Spinal cord (tissue), 10 donors: ENCODE results near the gene PRDM2. TPM values are rescaled to one million over a fixed set of nuclear protein-coding genes. Genes with fewer than 3 reads are reported as not detected.

Source experiments
- DNase-seq, 6 donors: peaks; one replicate each; pipeline versions ENCODE4 v3.0.0 to v3.0.0-alpha.2; 2013 to 2015; ENCODE audit warnings: low spot score in 6 of 6, low read depth in 4 of 6
- H3K27ac ChIP-seq: one replicate; pipeline ENCODE4 v1.5.1; 2013; ENCODE audit warnings: low read depth, low read length, control low read depth
- H3K27me3 ChIP-seq: one replicate; pipeline ENCODE4 v1.6.1; 2013; ENCODE audit warnings: low read length; ENCODE audit not compliant: control insufficient read depth, insufficient read depth
- H3K36me3 ChIP-seq: one replicate; pipeline ENCODE4 v1.6.1; 2013; ENCODE audit warnings: low read length; ENCODE audit not compliant: control insufficient read depth, insufficient read depth
- H3K4me1 ChIP-seq: one replicate; pipeline ENCODE4 v1.6.1; 2013; ENCODE audit warnings: low read length; ENCODE audit not compliant: control insufficient read depth, insufficient read depth
- H3K4me3 ChIP-seq: one replicate; pipeline ENCODE4 v1.5.1; 2013; ENCODE audit warnings: low read depth, low read length, control low read depth
- H3K9me3 ChIP-seq: one replicate; pipeline ENCODE4 v1.6.1; 2013; ENCODE audit warnings: low read length; ENCODE audit not compliant: control insufficient read depth, insufficient read depth
- WGBS: methylation state at CpG from one replicate; pipeline ENCODE4 v1.1.5; 2013; ENCODE audit warnings: missing lambda C conversion rate; ENCODE audit not compliant: insufficient coverage; 5-methylcytosine and 5-hydroxymethylcytosine counted together
- polyA plus RNA-seq, 2 donors: library from polyadenylated mRNA; unstranded; fragments of 120-200 nt; gene quantifications; one replicate each; pipeline ENCODE4 v1.2.1, GENCODE V29; 2013; ENCODE audit not compliant: insufficient read length in 2 of 2
- small RNA-seq: library from RNA; depleted of rRNA; stranded (forward); fragments of <200 nt; gene quantifications from one replicate; pipeline ENCODE3, GENCODE V24; 2014; ENCODE audit warnings: low replicate concordance
- total RNA-seq, 2 donors: library from RNA; depleted of rRNA in 1 of 2; stranded (reverse); fragments of 120-200 nt in 1 of 2; fragments of >200 nt in 1 of 2; gene quantifications; one replicate each; pipeline versions ENCODE4 v1.2.3 to v1.2.4, GENCODE V29; 2013 to 2014
- donor health status: healthy.

PRDM2 gene
- total and polyA plus RNA-seq, 4 donors = 23.1 to 56.3 (median 47.9) TPM

- no peaks in the 10 kb centered on the region for H3K36me3 ChIP-seq
- no peaks in the 10 kb centered on the region for H3K4me1 ChIP-seq
- H3K9me3 ChIP-seq = no peaks in the 10 kb centered on the region
- WGBS = 85% methylated on average over 5 of the region's 5 CpGs
- H3K27ac ChIP-seq = no peak overlapping the region
- peak in 1 of 6 donors; percentile 34 for DNase-seq
- H3K4me3 ChIP-seq = no peak overlapping the region
- no peaks in the 10 kb centered on the region for H3K27me3 ChIP-seq
These were observed 164.8 kb downstream of the PRDM2 start for GRCh38 chr1:13864760-13865159.

- Histone ChIP-seq H3K27ac (no peak overlapping the region), H3K9me3 (no peaks in the 10 kb centered on the region), H3K4me1 (no peaks in the 10 kb centered on the region), H3K4me3 (no peak overlapping the region), H3K27me3 (no peaks in the 10 kb centered on the region), H3K36me3 (no peaks in the 10 kb centered on the region)
- 66% methylated on average over 2 of the region's 3 CpGs for WGBS
- DNase-seq = no peak
These were observed 165.9 kb downstream of the PRDM2 start for GRCh38 chr1:13865851-13866250.

- no peaks in the 10 kb centered on the region for H3K36me3 ChIP-seq
- H3K4me1 ChIP-seq = no peaks in the 10 kb centered on the region
- no peaks in the 10 kb centered on the region for H3K27me3 ChIP-seq
- no peak for DNase-seq
- 79% methylated on average over 7 of the region's 7 CpGs for WGBS
- no peak overlapping the region for H3K27ac ChIP-seq
- H3K9me3 ChIP-seq = no peaks in the 10 kb centered on the region
- no peak overlapping the region for H3K4me3 ChIP-seq
These were observed 167.6 kb downstream of the PRDM2 start for GRCh38 chr1:13867603-13868002.

DNA sequence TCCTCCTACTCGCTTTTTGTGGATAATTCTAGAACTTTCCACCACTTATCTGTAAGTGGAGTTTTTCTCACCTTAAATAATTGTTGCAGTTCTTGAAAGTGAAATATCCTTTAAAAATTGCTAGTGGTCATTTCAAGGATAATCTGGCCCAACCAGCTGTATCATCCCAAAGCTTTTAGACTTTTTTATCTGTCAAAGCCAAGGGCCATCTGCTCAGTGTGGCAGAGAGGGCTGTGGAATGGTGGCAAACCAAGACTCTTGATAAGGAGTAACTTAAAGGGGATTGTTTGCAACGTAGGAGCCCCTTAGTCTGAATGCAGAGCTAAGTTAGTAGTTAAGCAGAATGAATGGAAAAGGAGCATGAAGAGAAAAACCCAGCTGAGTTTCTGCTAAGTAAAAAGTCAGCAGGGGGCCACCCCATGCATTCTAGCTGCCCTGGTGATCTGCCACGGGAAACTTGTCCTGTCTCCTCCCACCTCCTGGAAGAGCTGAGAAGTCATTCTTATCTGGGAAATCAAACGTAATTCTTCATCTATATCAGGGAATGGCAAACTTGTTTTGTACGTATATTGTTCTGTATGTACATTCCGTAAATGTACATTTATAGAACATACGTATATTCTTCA is 169.3 kb downstream of the PRDM2 start:
- 33% methylated on average over 1 of the region's 7 CpGs for WGBS
- Histone ChIP-seq H3K4me1 (peaks cover 15% of the 10 kb centered on the region), H3K4me3 (no peak overlapping the region), H3K9me3 (no peaks in the 10 kb centered on the region), H3K27me3 (no peaks in the 10 kb centered on the region), H3K36me3 (no peaks in the 10 kb centered on the region), H3K27ac (no peak overlapping the region)
- DNase-seq = peak in 1 of 6 donors; percentile 9

DNA sequence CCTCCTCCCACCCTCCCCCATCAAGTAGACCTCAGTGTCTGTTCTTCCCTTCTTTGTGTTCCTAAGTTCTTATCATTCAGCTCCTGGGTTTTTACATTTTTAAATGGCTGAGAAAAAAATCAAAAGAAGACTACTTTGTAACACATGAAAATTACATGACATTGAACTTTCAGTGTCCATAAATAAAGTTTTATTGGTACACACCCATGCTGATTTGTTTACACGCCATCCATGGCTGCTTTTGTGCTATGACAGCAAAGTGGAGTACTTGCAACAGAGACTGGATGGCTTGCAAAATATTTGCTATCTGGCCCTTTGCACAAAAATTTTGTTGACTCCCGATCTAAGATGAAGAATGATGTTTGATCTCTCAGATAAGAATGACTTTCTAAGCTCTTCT is 171.4 kb downstream of the PRDM2 start:
- 100% methylated on average over 1 of the region's 2 CpGs for WGBS
- Histone ChIP-seq H3K27me3 (no peaks in the 10 kb centered on the region), H3K9me3 (no peaks in the 10 kb centered on the region), H3K36me3 (no peaks in the 10 kb centered on the region), H3K4me1 (peaks cover 15% of the 10 kb centered on the region), H3K27ac (no peak overlapping the region), H3K4me3 (no peak overlapping the region)
- no peak for DNase-seq

GRCh38 chr1:13871886-13872285 is 171.9 kb downstream of the PRDM2 start:
- peak in 1 of 6 donors; percentile 22 for DNase-seq
- Histone ChIP-seq H3K27ac (no peak overlapping the region), H3K4me3 (no peak overlapping the region), H3K27me3 (no peaks in the 10 kb centered on the region), H3K36me3 (no peaks in the 10 kb centered on the region), H3K9me3 (no peaks in the 10 kb centered on the region), H3K4me1 (peaks cover 15% of the 10 kb centered on the region)
- WGBS = 87% methylated on average over 3 of the region's 3 CpGs

- Histone ChIP-seq H3K9me3 (no peaks in the 10 kb centered on the region), H3K27ac (no peak overlapping the region), H3K4me1 (peaks cover 15% of the 10 kb centered on the region), H3K36me3 (no peaks in the 10 kb centered on the region), H3K4me3 (no peak overlapping the region), H3K27me3 (no peaks in the 10 kb centered on the region)
- DNase-seq = peak in 1 of 6 donors; percentile 78
- WGBS = 22% methylated on average over 1 of the region's 6 CpGs
These were observed 173.0 kb downstream of the PRDM2 start for GRCh38 chr1:13873032-13873431.

Small RNA genes lying within 50 kb of the gene (small RNA-seq; reads per million reads assigned to genes)
- not detected for gene RF00564

Other genes starting within 250 kb of the PRDM2 start
- 1 to 10 TPM in 1 of 2 donors, under 1 TPM in 1; 0.55 to 1.7 TPM for gene LRRC38, start 186.2 kb upstream of the PRDM2 start, total RNA-seq
- gene LRRC38, start 186.2 kb upstream of the PRDM2 start, polyA plus RNA-seq = 1 to 10 TPM; 3.8 to 4.8 TPM
- 10 to 100 TPM; 13.3 to 28.9 TPM for gene PDPN, start 116.4 kb upstream of the PRDM2 start, total RNA-seq
- 10 to 100 TPM; 35.8 to 46.9 TPM for gene PDPN, start 116.4 kb upstream of the PRDM2 start, polyA plus RNA-seq